Ammon's horn (tissue), 1 donor: ENCODE measurements around the gene MPG.
A peak's percentile ranks its signal among the peaks of the same experiment; 100 is the strongest.
"Not testable (repeated sequence)": the region's sequence is repeated elsewhere in the genome, so short reads cannot be mapped to it uniquely, and the experiment has no call there.

Experiments used
- DNase-seq: peaks from one replicate; pipeline ENCODE4 v3.0.0-alpha.2; 2016; ENCODE audit warnings: low spot score

The MPG gene, protein sequence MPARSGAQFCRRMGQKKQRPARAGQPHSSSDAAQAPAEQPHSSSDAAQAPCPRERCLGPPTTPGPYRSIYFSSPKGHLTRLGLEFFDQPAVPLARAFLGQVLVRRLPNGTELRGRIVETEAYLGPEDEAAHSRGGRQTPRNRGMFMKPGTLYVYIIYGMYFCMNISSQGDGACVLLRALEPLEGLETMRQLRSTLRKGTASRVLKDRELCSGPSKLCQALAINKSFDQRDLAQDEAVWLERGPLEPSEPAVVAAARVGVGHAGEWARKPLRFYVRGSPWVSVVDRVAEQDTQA

DNA sequence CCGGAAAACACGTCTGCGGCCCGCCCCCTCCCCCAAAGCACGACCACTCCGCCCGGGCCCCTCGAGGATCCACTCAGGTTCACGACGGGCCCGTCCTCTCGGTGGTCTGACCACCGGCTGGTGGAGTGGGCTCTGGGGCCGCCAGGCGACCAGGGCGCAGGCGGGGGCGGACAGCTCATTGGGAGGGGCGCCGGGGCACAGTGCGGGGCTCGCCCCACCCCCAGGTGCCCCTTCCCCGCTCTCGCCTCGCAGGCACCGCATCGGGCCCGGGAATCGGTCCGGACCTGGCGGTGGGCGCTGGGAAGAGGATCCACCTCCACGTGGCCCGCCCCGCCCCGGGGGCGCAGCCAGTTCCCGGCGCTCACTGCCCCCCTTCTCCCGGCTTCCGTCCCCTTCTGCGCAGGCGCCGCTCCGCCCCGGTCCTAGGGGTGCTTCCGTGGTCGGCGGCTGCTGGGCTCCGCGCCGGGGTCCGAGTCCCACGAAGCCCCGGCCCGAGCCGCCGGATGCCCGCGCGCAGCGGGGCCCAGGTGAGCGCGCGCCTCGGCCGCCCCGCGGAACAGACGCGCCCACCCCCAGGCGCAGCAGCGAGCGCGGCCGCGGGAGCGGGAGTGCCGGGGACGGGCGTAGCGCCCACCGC is at the start of gene MPG:
Gene MPG (plus strand): TSS at position 419 of the 637 bp plus-strand sequence. CDS start 85 bp downstream, at position 504.
- DNase-seq: peak; percentile 85

DNA sequence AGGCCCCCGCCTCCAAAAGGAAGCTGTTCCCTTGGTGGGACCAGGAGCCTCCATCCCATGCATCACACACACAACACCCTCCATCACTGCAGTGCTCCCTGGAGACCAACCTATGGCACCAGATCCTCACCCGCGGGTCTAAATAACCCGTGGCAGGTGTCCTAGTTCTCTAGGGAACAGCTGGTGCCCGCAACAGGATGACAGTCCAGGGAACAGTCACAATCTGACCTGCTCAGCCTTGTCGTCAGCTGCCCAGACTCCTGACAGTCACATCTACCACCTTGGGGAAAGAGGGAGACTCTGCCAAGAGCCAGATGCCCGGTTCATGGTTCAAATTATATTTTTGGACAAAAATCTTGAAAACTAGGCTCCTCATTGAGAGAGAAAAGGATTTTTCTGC is 47.4 kb upstream of the MPG start:
- DNase-seq: not testable (repeated sequence)

DNA sequence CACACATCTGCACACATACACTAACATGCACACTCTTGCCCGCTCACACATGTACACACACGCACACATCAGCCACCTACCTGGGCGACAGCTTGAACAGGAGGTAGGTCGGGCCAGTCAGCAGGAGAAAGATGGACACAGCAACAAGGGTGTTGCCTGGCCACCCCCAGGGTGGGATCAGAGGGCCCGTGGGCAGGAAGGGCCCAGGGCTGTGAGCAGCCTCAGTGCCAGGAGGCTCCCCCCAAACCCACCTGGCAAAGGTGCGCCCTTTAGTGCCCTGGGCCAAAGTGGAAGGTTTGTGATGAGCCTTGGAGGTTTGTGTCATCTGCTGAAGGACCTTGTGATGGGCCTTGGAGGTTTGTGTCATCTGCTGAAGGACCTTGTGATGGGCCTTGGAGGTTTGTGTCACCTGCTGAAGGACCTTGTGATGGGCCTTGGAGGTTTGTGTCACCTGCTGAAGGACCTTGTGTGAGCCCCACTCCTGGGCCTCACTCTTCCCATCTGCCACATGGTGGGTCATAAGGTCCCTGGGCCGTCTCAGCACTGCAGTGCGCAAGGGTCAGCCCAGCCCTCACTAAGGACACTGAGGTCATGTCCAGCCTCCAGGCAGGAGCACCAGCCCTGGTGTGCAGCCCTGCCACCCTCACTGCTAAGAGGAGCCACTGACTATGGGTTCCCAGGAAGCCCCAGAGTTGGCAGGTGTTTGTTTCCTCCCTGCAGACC is 44.7 kb upstream of the MPG start:
- DNase-seq: not testable (repeated sequence)

DNA sequence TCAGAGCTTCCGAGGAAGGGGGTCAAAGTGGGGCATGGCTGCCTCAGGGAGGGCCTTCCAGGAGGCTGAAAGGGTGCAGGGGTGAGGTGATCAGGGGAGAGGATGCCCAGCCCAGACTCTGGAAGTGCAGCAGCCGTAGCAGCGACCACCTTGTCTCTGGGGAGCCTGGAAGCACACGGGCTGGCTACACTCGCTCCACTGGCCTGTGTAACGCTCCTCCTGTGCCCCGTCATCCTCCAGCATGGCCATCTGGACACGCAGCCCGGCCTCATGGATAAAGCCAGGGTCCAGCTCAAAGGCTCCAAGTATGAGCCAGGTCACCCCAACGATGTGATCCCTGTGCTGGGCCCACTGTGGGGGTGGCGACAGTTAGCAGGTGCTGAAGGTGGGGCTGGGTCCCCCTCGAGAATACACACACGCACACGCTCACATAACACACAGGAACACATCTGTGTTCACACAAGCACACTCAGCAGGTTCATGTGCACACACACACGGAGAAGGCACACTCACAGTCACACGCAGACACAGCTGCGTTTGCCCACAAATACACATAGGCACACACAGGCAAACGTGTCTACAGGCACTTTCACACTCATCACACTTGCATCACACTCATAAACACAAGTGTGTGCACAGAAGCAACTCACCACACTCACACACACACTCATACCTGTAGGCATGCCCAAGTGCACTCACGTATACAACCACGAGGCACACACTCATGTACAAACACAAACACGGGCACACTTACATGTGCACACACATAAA is 44.0 kb upstream of the MPG start:
- no peak for DNase-seq

DNA sequence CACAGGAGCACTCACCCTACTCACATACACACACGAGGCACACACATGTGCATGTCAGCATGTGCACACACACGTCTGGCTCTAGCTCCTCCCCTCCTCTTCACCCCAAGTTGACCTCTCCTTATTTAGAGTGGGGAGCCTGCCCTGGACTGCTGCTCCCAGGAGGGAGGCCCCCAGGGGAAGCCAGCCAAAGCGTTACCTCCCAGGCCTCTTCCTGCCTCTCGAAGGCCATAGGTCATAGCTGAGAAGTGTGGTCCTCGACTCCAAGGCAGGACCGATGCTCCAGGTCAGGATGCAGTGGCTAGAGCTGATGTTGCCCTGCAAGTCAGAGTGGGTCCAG is 43.4 kb upstream of the MPG start:
- DNase-seq: no peak

DNA sequence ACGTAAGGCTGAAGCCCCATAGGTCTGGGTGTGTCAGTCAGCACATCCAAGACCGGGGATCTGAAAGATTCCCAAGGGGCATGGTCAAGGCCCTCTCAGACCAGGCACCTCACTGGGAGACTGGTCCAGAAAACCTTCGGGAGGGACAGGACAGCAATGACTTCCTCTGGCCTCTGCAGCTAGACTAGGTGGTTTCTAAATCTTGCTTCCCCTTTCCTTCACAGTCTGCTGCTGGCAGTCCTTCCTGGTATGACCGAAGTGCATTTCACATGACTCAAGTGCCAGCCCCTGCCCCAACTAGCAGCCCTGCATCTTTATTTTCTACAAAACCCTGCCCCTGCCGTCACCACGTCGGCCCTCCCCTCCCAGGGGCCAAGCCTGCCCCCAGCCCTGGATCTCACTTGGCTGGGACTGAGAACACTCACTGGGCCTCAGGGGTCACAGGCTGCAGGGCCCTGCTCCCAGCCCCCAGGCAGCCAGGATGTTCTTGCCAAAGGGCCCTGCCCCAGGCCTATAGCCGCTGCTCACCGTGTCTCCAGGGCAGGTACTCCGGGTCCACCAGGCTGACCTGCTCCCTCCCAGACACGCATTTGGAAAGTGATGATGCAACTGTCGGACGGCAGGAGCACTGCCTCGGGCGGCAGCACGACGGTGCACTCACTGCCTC is 42.9 kb upstream of the MPG start:
- peak; percentile 58 for DNase-seq

DNA sequence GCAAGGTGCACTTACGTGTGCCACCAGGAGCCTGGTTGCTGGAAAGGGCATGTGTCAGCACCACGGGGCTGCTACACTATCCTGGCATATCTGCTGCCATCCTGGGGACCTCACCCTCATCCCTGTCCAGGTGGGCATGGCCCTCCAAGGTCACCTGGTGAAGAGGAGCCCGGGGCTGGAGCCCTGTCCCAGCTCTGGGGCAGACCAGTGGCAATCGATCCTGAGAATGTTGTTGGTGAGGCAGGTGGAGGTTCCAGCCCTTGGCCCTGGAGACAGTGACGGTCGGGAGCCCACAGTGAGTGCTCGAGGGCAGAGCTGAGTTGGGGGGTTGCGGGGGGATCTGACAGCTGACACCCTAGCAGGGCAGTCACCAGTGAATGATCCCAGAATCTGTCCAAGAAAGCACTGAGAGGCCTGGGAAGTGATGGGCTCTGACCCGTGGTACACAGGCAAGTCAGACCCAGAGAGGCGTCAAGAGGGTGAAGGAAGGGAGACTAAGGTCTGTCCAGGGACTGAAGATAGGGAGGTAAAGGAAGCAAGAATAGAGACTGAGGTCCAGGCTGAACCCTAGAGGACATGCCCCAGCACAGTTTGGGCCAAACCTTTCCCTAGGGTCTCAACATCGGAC is 42.2 kb upstream of the MPG start:
- no peak for DNase-seq

DNA sequence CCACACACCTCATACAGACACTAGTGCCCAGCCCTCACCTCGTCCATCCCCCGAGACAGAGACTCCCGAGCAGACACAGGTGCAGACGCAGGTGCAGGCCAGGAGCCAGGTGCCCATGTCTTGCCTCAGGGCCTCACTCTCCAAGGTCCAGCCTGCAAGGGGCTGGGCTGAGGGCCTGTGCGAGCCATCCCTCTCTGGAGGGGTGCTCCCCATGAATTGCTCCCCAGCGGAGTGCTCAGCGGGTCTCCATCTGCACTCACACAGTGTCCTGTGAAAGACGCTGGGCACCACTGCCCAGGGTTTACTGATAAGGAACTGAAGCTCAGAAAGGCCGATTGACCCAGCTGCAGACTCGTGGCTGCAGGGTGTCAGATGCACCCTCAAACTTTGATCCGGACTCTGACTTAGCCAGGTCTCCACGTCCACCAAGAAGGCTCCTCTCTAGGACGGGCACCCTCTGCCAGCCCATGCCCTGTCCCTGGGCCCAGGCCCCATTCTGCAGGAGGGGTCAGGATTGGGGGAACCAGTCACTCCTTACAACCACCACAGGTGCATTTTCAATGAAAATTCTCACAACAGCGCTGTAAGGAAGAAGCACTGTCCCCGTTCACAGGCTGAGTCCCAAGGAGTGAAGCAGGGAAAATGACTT is 41.6 kb upstream of the MPG start:
- no peak for DNase-seq

DNA sequence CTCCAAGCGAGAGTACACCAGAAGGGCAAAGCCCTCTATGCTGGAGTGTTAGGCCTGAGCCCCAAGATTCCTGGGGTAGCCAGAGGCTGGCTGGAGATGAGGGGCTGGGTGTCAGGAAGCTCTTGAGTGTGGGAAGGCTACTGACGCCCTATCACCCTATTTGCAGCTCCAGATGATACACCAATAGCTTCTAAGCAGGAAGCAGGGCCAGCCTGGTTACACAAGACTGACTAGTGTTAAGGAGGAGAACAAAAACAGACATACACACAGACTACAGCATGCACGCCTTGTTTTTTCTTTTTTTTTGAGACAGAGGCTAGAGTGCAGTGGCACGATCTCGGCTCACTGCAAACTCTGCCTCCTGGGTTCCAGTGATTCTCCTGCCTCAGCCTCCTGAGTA is 40.5 kb upstream of the MPG start:
- DNase-seq: no peak

DNA sequence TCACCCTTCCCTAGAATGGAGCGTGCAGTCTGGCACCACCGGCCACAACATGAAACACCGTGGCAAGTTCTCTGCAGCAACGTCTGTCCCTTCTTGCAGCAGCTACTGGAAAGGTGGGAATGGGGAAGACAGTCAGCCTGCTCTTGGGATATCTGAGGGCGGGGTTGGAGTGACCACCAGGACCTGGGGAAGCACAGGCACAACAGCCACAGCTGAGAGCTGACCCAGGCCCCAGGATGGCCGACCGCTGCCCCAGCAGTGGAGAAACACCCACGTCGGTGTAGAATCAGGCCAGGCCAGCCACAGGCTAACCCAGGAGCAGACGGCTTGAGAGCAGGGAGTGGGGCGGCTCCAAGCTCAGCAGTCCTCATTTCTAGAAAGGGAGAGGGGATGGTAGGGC is 39.8 kb upstream of the MPG start:
- DNase-seq: not testable (repeated sequence)

DNA sequence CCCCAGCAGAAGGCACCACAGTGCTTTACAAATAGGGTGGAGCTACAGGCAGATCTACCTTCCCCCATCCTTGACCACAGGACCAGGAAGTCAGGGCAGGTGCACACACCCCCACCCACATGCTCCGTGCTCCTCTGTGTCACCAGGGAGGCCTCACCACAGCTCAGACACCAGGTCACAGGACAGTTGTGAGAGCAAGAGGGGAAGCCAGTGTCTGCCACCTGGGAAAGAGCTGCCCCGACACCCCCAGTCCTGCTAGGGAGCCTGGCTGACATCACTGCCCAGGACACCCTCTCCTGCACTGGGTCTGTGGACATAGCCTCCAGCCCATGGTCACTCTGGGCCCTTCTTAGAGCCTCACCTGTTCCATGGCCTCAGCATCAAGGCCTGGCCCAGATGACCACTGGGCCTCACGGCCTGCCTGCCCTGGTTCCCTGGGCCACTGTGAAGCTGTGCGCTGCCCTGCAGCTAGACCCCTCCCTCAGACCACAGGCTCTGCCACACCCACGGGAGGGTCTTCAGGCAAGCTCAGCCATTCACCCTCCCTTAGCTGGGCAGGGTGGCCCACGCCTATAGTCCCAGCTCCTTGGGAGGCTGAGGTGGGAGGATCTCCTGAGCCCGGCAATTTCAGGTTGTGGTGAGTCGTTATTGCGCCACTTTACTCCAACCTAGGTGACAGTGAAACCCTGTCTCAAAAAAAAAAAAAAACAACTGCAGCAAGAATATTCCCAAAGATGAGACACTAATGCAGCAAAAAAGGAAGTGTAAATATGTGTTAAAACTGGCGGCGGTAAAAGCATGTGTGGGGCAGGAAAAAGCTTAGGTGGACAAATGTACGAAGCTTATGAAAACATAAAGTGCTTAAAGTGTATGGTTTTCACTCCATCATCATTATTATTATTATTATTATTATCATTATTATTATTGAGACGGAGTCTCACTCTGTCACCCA is 38.8 kb upstream of the MPG start:
- no peak for DNase-seq

DNA sequence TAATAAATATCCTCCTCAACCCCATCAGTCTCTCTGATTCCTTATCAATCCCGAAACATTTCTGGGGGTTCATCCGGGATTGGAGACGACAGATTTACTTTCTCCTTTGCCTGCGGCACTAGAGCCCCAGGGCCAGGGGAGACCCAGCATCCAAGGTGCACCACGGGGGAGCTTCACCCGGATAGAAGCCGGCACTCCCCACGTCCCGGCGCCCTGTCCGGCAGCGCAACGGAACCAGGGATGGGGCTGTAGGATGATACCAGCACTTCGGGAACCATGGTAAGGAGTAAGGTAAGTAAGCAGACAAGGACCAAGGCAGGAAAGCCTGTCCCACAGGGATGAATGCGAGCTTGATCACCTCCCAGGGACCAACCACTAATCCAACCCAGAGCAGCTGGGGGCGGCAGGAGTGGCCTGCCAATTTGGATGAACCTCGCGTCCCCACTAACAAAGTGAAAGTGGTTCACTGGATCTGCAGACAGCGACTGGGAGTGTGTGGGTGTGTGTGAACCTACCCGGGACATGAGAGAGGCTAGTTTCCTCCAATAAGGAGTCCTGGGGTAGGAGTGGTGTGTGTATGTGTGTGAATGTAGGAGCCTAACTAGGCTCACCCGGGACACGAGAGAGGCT is 36.5 kb upstream of the MPG start:
- no peak for DNase-seq

DNA sequence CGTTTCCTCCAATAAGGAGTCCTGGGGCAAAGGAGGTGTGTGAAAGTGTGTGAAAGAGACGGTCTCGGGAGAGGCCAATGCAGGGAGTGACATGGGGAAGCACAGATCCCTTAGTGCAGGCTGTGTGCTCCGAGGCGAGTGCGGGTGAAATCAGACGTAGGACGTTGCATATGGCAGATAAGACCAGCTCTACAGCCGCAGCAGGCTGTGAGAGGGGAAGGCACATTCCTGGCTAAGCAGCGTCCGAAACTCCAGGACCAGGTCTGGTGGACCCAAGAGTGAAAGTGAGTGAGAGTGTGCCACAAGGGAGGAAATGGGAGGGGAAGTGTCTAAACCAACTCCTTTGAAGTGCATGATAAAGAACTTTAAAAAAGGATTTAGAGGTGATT is 36.0 kb upstream of the MPG start:
- DNase-seq: no peak

DNA sequence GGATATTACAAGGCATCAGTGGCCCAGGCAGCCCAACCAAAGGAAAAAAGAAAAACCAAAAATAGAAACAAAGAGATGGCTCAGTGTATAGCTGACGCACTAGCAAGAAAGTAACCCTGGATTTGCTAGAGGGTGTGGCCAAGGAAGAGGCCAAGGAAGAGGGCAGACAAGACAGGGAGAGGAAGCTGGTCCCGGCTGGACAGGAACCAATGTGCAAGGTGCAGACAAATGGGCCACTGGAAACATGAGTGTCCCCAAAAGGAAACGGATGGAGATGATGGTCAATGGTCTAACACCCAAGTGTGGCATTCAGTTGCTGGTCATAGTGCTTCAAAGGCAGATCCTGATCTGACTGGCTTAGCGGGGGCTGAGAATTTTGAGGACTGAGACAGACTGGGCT is 35.3 kb upstream of the MPG start:
- no peak for DNase-seq

DNA sequence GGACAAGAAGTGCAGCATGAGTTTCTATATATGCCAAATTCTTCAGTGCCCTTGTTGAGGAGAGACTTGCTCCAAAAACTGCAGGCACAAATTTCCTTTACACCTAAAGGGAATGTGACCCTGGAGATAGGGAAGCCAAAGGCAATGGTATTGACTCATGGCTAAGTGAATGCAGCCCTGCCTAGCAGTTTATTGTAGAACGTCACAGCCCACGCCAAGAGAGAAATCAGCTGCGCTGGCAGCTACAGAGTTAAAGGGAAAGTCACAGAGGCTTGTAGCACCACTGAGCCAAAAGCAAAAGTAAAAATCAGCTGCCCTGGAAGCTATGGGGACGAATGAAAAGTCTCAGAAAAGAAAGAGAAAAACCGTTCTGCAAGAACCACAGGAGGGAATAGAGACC is 34.7 kb upstream of the MPG start:
- no peak for DNase-seq

DNA sequence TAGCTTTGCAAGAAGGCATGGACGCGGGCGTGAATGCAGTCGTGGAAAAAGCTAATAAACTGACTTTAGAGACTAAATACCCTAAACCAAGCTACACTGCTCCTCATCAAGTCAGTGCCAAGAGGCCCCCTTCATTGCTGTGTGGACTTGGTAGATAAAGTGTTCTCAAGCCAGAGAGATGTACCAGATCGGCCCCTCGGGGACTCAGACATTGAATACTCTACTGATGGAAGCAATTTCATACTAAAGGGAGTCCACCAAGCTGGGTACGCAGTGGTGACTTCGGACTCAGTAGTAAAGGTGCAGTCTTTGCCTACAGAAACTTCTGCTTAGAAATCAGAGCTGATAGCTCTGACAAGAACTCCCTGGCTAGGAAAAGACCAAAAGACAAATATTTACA is 33.4 kb upstream of the MPG start:
- DNase-seq: no peak

DNA sequence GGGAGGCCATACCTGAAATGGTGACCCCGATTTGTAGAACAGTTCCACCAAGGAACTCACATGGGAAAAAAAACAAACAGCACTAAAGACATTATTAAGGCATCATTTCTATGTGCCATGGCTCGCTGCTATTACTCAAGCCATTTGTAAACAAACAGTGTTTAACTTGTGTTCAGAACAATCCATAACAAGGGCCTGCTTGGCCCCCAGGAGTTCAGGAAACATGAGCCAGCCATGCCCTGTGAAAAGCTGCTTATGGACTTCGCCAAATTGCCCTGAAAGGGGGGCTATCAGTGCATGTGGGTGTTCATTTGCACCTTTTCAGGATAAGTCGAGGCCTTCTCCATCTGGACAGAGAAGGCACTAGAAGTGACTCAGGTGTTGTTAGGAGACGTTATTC is 32.6 kb upstream of the MPG start:
- DNase-seq: no peak

DNA sequence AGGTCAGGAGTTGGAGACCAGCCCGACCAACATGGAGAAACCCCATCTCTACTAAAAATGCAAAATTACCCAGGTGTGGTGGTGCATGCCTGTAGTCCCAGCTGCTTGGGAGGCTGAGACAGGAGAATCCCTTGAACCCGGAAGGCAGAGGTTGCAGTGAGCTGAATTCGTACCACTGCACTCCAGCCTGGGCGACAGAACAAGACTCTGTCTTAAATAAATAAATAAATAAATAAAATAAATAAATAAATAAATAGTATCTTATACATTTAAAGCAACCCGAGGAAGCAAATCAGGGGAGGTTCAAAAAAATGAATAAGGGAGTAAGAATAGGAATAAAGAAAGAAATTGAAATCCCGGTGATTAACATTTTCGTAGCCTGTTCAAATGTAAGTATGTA is 31.5 kb upstream of the MPG start:
- not testable (repeated sequence) for DNase-seq

DNA sequence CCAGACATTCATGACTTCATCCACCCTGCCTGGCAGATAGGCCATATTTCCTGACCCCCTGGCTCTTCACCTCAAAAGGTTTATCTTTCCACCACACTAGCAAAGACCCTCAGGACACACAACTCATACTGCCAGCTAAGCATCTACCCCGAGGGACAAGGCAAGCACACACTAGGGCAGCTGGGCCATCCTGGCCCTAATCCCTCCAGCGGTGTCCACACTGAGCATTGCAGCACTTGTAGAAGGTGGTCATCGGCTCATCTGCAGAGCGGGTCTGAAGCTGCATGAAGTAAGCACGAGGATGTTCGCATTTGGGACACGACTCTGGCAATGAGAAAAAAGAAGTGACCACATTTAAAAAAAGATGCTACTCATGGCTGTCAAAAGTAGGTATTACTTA is 30.8 kb upstream of the MPG start:
- DNase-seq: no peak
